HG02938 (cell line): ENCODE results near the gene CDH9.
"Not testable (repeated sequence)": the region's sequence is repeated elsewhere in the genome, so short reads cannot be mapped to it uniquely, and the experiment has no call there.

Experiments
- ATAC-seq: cut with Tn5 transposase; IDR thresholded peaks from one replicate; pipeline ENCODE4 v1.9.1; 2021; ENCODE audit warnings: mild to moderate bottlenecking, moderate library complexity; ENCODE audit not compliant: unreplicated experiment

Gene CDH9

DNA sequence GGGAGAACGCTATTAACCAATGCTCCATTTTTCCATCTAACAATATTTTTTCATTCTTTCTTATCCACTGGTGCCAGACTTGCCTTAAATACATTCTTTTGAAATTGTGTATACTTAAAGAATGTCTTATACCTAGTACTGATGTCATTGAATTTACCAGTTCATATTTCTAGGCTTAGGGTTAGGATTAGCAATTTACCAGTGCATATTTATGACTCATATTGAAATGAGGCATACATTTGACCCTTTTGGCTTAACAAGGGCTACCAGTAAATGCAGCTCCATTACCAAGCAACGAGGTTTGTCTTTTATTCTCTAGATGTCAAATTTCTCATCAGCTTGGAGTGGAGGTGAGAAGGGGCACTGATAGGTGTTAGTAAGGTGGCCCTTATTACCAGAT is 89.5 kb downstream of the CDH9 start:
- ATAC-seq: no peak

DNA sequence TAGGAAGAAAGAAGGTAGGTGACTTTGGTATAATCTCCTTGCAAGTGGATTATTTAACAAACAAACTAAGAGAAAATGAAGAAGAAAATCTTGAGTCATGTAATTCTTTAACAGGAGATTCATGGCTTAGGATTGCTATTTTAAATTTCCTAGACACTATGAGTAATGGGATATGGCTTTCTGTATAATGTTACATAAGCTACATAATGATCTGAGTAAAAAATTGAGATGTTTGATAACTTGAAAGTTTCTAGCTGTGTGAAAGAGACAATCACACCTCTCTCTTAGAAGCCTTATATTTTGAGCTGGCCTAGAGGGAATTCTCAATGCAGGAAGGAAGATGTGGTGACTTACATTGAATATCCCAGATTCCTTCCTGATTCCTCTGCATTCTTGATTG is 92.5 kb downstream of the CDH9 start:
- ATAC-seq: no peak

DNA sequence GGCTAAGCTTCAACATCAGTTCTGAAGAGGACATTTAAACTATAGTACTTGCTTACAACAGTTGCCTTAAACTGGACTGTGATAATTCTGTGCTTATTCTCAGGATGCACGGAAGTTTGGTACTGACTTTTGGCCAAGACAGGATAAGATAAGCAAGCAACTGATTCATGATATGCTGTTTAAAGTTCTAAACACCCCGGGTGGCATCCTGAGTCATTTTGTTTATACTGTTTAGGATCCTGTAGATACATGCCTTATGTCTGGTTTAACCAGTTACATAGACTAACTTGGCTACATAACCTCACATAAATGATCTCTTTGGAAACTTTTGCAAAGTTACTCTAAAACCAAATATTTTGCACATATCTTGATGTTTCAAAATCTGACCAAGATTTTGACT is 95.9 kb downstream of the CDH9 start:
- ATAC-seq: no peak

- ATAC-seq: no peak
These were observed 97.4 kb downstream of the CDH9 start for GRCh38 chr5:26940994-26941393.

GRCh38 chr5:26932238-26932637 is 106.1 kb downstream of the CDH9 start:
- ATAC-seq: no peak

GRCh38 chr5:26921439-26921838 is 116.9 kb downstream of the CDH9 start:
- ATAC-seq: no peak

- no peak for ATAC-seq
These were observed 134.9 kb downstream of the CDH9 start for GRCh38 chr5:26903469-26903868.

GRCh38 chr5:26894719-26895263 is 143.6 kb downstream of the CDH9 start:
- ATAC-seq: no peak

DNA sequence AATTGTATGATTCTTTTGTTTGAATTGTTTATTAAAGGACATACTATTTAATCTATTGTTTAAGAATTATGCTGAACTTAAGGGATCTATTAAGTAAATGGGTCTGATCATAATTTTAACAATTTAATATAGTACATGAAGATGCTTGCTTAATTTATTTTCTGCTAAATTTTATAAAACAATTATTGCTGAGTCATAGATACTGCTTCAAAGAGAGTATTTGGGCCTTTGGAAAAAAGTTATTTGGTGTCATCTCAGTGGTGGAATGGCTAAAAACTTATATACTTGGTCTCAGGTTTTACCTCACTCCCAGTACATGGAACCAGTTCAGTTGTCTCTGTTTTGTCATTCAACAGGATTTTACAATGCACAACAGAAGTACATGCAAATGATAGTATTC is 145.3 kb downstream of the CDH9 start:
- ATAC-seq: no peak

GRCh38 chr5:26889815-26890214 is 148.6 kb downstream of the CDH9 start:
- ATAC-seq: no peak

GRCh38 chr5:26884481-26884880 is 153.9 kb downstream of the CDH9 start:
- no peak for ATAC-seq

DNA sequence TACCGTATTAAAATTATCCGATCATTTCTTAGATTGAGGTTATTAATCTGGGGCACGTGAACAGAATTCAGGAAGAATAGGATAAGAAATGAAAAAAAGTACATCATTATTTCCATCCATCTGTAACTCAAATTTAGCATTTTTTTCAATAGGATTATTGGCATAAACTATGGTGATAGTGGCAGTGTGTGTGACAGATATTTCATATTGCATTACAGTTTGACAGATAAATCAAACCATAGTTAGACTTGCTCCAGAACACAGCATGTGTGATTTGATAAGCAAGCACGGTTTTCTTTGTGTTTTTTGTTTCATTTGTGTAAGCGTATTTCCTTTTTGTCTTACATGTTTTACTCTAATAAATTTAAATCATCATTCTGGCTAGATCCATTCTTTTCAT is 155.0 kb downstream of the CDH9 start:
- no peak for ATAC-seq

DNA sequence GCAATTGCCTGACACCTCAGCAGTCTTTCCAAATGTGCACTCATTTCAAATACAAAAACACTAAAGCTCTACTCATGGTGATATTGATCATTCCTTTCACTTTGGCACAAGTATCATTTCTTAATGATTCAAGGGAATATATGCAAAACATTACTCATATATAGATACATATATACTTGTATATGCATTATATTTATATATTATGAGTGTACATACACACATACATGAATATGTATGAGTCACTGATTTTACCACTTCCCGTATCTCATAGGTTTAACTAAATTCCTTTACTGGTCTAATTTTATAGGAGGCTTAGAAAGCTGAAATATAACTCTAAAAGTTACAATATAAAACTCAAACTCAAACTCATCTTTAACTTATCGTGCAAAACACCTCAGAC is 156.5 kb downstream of the CDH9 start:
- no peak for ATAC-seq

GRCh38 chr5:26877154-26877553 is 161.2 kb downstream of the CDH9 start:
- ATAC-seq: no peak

GRCh38 chr5:26872337-26872736 is 166.0 kb downstream of the CDH9 start:
- ATAC-seq: no peak

GRCh38 chr5:26869781-26870180 is 168.6 kb downstream of the CDH9 start:
- ATAC-seq: no peak

GRCh38 chr5:26868504-26868903 is 169.9 kb downstream of the CDH9 start:
- no peak for ATAC-seq

DNA sequence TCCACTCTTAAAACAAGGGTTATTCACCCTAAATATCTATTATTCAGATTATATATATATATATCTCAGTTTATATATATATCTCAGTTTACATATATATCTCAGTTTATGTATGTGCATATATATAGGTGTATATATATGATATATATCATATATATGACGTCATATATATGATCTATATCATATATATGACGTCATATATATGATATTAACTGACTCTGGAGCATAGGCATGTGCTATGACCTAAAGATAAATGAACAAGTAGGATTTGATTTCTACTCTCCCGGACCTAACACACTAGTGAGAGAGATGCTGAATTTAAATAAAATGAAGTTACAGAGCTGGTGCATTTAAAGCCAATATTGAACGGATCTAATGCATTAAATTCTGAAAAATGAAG is 174.3 kb downstream of the CDH9 start:
- ATAC-seq: no peak

GRCh38 chr5:26856238-26856637 is 182.1 kb downstream of the CDH9 start:
- ATAC-seq: no peak

- ATAC-seq: not testable (repeated sequence)
These were observed 185.9 kb downstream of the CDH9 start for GRCh38 chr5:26852450-26852849.

DNA sequence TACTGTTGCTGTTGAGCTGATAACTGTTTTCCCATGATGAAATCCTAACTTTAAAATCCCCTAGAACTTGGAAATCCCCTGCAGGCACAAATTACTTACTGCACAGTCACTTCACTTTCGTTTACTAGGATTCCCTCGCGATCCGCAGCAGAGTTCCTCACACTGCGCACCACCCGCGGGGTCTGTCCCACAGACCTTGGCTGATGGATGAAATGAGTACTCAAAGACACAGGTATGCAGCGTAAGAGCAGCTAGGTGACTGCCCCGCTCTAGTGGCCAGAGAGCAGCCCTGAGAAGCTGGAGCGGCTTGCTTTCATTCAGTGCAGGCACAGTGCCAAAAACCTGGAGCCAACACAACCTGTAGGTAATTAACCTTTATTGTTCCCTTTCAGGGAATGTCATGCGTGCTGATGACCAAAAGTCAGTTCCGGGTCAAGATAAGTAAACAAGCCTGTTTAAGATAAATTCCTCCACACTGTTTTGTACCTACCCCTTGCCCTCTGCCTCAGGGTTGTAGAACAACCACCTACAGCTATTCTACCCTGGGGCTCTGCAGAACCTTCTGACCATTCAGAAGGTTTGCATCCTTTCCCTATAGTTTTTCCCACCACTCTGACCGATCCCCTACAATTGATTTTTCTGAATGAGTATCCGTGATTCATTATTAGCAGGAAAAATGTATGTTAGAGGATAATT is 191.2 kb downstream of the CDH9 start:
- no peak for ATAC-seq

- ATAC-seq: no peak
These were observed 194.7 kb downstream of the CDH9 start for GRCh38 chr5:26843677-26844076.

- ATAC-seq: no peak
These were observed 204.8 kb downstream of the CDH9 start for GRCh38 chr5:26833596-26833995.
